GM18498 (cell line): ENCODE measurements around the gene CT47C1.

ENCODE experiments used
- ATAC-seq: cut with Tn5 transposase; IDR thresholded peaks from one replicate; pipeline ENCODE4 v1.9.1; 2021; ENCODE audit warnings: mild to moderate bottlenecking, moderate library complexity; ENCODE audit not compliant: unreplicated experiment

CT47C1 gene

GRCh38 chrX:119073200-119073905, 560 bp downstream of the CT47C1 start:
- ATAC-seq = no peak

- no peak for ATAC-seq
These were observed 1.1 kb downstream of the CT47C1 start for GRCh38 chrX:119073911-119074310.

GRCh38 chrX:119075270-119076025, 2.7 kb downstream of the CT47C1 start:
- no peak for ATAC-seq

- no peak for ATAC-seq
These were observed 9.5 kb downstream of the CT47C1 start for GRCh38 chrX:119082278-119082677.

GRCh38 chrX:119084766-119085165, 12.0 kb downstream of the CT47C1 start:
- no peak for ATAC-seq

GRCh38 chrX:119087121-119087520, 14.3 kb downstream of the CT47C1 start:
- no peak for ATAC-seq

GRCh38 chrX:119089619-119090018, 16.8 kb downstream of the CT47C1 start:
- ATAC-seq = no peak

GRCh38 chrX:119090627-119091026, 17.8 kb downstream of the CT47C1 start:
- no peak for ATAC-seq

GRCh38 chrX:119093991-119094735, 21.4 kb downstream of the CT47C1 start:
- no peak for ATAC-seq

- ATAC-seq = no peak
These were observed 22.0 kb downstream of the CT47C1 start for GRCh38 chrX:119094819-119095218.

GRCh38 chrX:119095936-119096335, 23.1 kb downstream of the CT47C1 start:
- no peak for ATAC-seq

GRCh38 chrX:119101168-119101567, 28.4 kb downstream of the CT47C1 start:
- ATAC-seq = no peak

GRCh38 chrX:119105826-119106225, 33.0 kb downstream of the CT47C1 start:
- no peak for ATAC-seq

GRCh38 chrX:119107206-119107605, 34.4 kb downstream of the CT47C1 start:
- ATAC-seq = no peak

- peak; percentile 88 for ATAC-seq
These were observed 46.1 kb downstream of the CT47C1 start for GRCh38 chrX:119118780-119119395.

- ATAC-seq = no peak
These were observed 48.5 kb downstream of the CT47C1 start for GRCh38 chrX:119121341-119121740.
